ENCODE data around the gene NOVA2.

DNA sequence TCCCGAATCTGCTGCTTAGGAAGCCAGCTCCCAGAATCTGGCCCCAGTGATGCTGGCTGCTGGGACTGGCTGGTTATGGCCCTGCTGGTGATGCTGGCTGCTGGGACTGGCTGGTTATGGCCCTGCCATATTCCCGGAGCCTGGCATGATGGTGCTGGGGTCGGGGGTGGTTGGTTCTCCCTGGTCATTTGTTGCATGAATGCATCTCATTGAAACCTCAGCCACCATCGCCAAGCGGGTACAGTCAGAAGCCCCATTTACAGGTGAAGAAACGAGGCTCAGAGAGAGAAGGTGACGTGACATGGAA, 47.1 kb upstream of the NOVA2 start:
- TF ChIP-seq CREB5 (CRISPR knock-in tag; IDR thresholded peaks at IDR 0.05; ENCODE audit: low read depth) = no peak
- TF ChIP-seq SNAI2 (CRISPR knock-in tag; IDR thresholded peaks at IDR 0.05) = no peak
- no peak for TF ChIP-seq PATZ1 (CRISPR knock-in tag; IDR thresholded peaks at IDR 0.05; ENCODE audit: borderline replicate concordance)
- no peak for TF ChIP-seq ZNF565 (CRISPR knock-in tag; conservative IDR thresholded peaks at IDR 0.05; ENCODE audit: low read depth)
- no peak for TF ChIP-seq ZFP30 (CRISPR knock-in tag; IDR thresholded peaks at IDR 0.05)
- no peak for TF ChIP-seq OSR1 (CRISPR knock-in tag; IDR thresholded peaks at IDR 0.05)
- TF ChIP-seq BACH2 (CRISPR knock-in tag; IDR thresholded peaks at IDR 0.05; ENCODE audit: borderline replicate concordance) = no peak
- no peak for TF ChIP-seq ZC3H10 (CRISPR knock-in tag; IDR thresholded peaks at IDR 0.05)
- TF ChIP-seq POU6F1 (CRISPR knock-in tag; IDR thresholded peaks at IDR 0.05; ENCODE audit: borderline replicate concordance, low read depth) = no peak
- TF ChIP-seq CSRNP3 (CRISPR knock-in tag; IDR thresholded peaks at IDR 0.05) = no peak
- TF ChIP-seq RARB (CRISPR knock-in tag; IDR thresholded peaks at IDR 0.05) = no peak
- TF ChIP-seq ESRRG (CRISPR knock-in tag; IDR thresholded peaks at IDR 0.05) = no peak

Measured in SK-N-SH treated with all-trans-retinoic acid at 6 μM for 48 hours (cell line).